ENCODE measurements around the gene PPP4R3A.

DNA sequence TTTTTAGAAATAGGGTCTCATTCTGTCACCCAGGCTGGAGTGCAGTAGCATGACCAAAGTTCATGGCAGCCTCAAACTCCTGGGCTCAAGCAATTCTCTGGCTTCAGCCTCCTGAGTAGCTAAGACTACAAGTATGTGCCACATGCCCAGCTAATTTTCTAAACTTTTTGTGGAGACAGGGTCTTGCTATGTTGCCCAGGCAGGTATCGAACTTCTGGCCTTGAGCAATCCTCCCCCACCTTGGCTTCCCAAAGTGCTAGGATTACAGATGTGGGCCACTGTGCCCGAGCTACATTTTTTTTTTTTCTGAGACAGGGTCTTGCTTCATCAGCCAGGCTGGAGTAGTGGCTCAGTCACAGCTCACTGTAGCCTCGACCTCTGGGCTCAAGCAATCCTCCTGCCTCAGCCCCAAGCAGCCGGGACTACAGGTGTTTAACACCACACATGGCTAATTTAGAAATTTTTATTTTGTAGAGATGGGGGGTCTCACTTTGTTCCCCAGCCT is 7.1 kb downstream of the PPP4R3A start:
- no peak for TF ChIP-seq EZH2 (IDR thresholded peaks at IDR 0.05; ENCODE audit: low read length, unreplicated experiment)
- TF ChIP-seq, protein P1, sequence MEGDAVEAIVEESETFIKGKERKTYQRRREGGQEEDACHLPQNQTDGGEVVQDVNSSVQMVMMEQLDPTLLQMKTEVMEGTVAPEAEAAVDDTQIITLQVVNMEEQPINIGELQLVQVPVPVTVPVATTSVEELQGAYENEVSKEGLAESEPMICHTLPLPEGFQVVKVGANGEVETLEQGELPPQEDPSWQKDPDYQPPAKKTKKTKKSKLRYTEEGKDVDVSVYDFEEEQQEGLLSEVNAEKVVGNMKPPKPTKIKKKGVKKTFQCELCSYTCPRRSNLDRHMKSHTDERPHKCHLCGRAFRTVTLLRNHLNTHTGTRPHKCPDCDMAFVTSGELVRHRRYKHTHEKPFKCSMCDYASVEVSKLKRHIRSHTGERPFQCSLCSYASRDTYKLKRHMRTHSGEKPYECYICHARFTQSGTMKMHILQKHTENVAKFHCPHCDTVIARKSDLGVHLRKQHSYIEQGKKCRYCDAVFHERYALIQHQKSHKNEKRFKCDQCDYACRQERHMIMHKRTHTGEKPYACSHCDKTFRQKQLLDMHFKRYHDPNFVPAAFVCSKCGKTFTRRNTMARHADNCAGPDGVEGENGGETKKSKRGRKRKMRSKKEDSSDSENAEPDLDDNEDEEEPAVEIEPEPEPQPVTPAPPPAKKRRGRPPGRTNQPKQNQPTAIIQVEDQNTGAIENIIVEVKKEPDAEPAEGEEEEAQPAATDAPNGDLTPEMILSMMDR (conservative IDR thresholded peaks at IDR 0.05; ENCODE audit: low read depth, low read length) = no peak

Data from PC-3 (cell line).